Neural crest cell (in vitro differentiated cells): ENCODE data around the gene EGFLAM. TPM values are rescaled to one million over a fixed set of nuclear protein-coding genes. Genes with fewer than 3 reads are reported as not detected.

Source experiments
- DNase-seq: peaks from one replicate; pipeline ENCODE4 v3.0.0; 2021; ENCODE audit warnings: low read depth, mixed read lengths, low spot score
- H3K27ac Mint-ChIP-seq: one replicate; pipeline ENCODE4 v1.8.0; 2021; ENCODE audit warnings: mild to moderate bottlenecking, mixed read lengths; ENCODE audit not compliant: unreplicated experiment
- H3K27me3 Mint-ChIP-seq: 2 replicates; pipeline ENCODE4 v1.8.0; 2021; ENCODE audit warnings: low read depth, mild to moderate bottlenecking, mixed read lengths
- H3K36me3 Mint-ChIP-seq: 2 replicates; pipeline ENCODE4 v1.8.0; 2021; ENCODE audit warnings: low read depth, mild to moderate bottlenecking, mixed read lengths
- H3K4me1 Mint-ChIP-seq: 2 replicates; pipeline ENCODE4 v1.8.0; 2021; ENCODE audit warnings: mixed read lengths
- H3K4me3 Mint-ChIP-seq: one replicate; pipeline ENCODE4 v1.8.0; 2021; ENCODE audit warnings: mild to moderate bottlenecking, mixed read lengths
- H3K9me3 Mint-ChIP-seq: 2 replicates; pipeline ENCODE4 v1.8.0; 2021; ENCODE audit warnings: mixed read lengths
- CTCF ChIP-seq: fragments of 200-600 bp; sonication (generic); conservative IDR thresholded peaks from 2 replicates; pipeline ENCODE4 v1.5.0; 2021; ENCODE audit warnings: antibody characterized with exemption, mild to moderate bottlenecking
- total RNA-seq: library from RNA; stranded (reverse); gene quantifications from 2 replicates; pipeline ENCODE4 v1.2.1, GENCODE V29; 2021

The EGFLAM gene
- total RNA-seq, 1 donor from 2014 or later: 9.1 TPM

- H3K4me1 Mint-ChIP-seq: peaks cover 5% of the 10 kb centered on the region
- peak; percentile 91 for DNase-seq
- H3K36me3 Mint-ChIP-seq: no peaks in the 10 kb centered on the region
- H3K4me3 Mint-ChIP-seq: no peak overlapping the region
- peak overlapping the region; percentile 20 for H3K27ac Mint-ChIP-seq
- no peaks in the 10 kb centered on the region for H3K9me3 Mint-ChIP-seq
- no peaks in the 10 kb centered on the region for H3K27me3 Mint-ChIP-seq
- peak; percentile 98 for TF ChIP-seq CTCF
These were observed 183.3 kb downstream of the EGFLAM start for GRCh38 chr5:38441453-38442246.

GRCh38 chr5:38442247-38442573, 183.9 kb downstream of the EGFLAM start:
- no peak overlapping the region for H3K27ac Mint-ChIP-seq
- no peaks in the 10 kb centered on the region for H3K36me3 Mint-ChIP-seq
- no peak for DNase-seq
- H3K4me3 Mint-ChIP-seq: no peak overlapping the region
- no peak for TF ChIP-seq CTCF
- H3K27me3 Mint-ChIP-seq: no peaks in the 10 kb centered on the region
- H3K4me1 Mint-ChIP-seq: peaks cover 4% of the 10 kb centered on the region
- no peaks in the 10 kb centered on the region for H3K9me3 Mint-ChIP-seq

- Mint-ChIP-seq H3K4me3 (no peak overlapping the region), H3K4me1 (peaks cover 10% of the 10 kb centered on the region), H3K36me3 (no peaks in the 10 kb centered on the region), H3K27ac (no peak overlapping the region), H3K9me3 (no peaks in the 10 kb centered on the region), H3K27me3 (no peaks in the 10 kb centered on the region)
- no peak for TF ChIP-seq CTCF
- DNase-seq: no peak
These were observed 185.0 kb downstream of the EGFLAM start for GRCh38 chr5:38443390-38443789.

GRCh38 chr5:38445374-38446028, 187.1 kb downstream of the EGFLAM start:
- Mint-ChIP-seq H3K4me3 (no peak overlapping the region), H3K27ac (no peak overlapping the region), H3K27me3 (no peaks in the 10 kb centered on the region), H3K4me1 (peaks cover 18% of the 10 kb centered on the region), H3K9me3 (no peaks in the 10 kb centered on the region), H3K36me3 (no peaks in the 10 kb centered on the region)
- TF ChIP-seq CTCF: no peak
- DNase-seq: no peak

- TF ChIP-seq CTCF: no peak
These were observed 187.7 kb downstream of the EGFLAM start for GRCh38 chr5:38446029-38446522.

More at GRCh38 chr5:38446029-38446522, 187.7 kb downstream of the EGFLAM start:
- Mint-ChIP-seq H3K27ac (no peak overlapping the region), H3K4me1 (peaks cover 18% of the 10 kb centered on the region), H3K36me3 (no peaks in the 10 kb centered on the region), H3K4me3 (no peak overlapping the region), H3K9me3 (no peaks in the 10 kb centered on the region), H3K27me3 (no peaks in the 10 kb centered on the region)
- no peak for DNase-seq
